Measurements from ENCODE around the gene XKR7. TPM values are rescaled to one million over a fixed set of nuclear protein-coding genes. Genes with fewer than 3 reads are reported as not detected.

Gene XKR7
- total and polyA plus RNA-seq, 8 donors: under 0.01 to 0.58 (median 0.21) TPM; not detected in 4

DNA sequence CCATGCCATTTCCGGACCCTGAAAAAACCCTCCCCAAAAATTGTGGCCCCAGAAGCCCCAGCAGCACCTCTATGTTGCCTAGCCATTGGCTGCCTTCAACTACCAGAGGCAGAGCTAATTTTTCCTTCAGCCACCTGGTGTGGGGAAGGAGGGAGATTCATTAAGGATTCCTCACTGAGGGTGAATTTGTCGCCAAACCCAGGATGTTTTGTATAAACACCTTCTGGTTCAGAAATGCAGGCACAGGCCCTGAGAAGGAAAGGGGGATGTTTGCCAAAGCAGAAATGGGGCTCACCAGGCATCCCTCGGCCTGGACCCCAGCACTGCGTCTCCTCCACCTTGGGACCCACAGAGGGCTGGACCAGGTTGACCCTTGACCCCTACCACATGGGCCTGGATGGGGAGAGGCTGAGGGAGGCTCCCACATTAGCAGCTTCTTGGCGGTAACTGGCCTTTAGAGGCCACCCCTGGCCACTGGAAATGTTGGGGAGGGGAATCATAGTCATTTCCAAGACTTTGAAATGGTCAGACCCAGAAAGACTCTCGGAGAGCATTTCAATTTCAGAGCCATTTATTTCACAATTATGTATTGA, 14.3 kb upstream of the XKR7 start:
- H3K4me3 ChIP-seq: no peak overlapping the region
- intact Hi-C loops (cut with DNase I; ENCODE audit: low total_unique reads): loop anchor here (5.0 kb wide), 1 partner anchor 101 kb away; no protein-coding TSS in a partner anchor
- DNase-seq: no peak
- peaks cover 12 to 18% (median 14%) of the 10 kb centered on the region in 4 donors for H3K36me3 ChIP-seq
- peaks cover 0 to 17% (median 9%) of the 10 kb centered on the region in 3 donors for H3K27me3 ChIP-seq
- no peaks in the 10 kb centered on the region for H3K9me3 ChIP-seq
- 75 to 87% (median 80%) methylated on average over 6 of the region's 6 CpGs for WGBS, 5 donors
- no peak for TF ChIP-seq POLR2A (IDR thresholded peaks at IDR 0.05)
- no peak for TF ChIP-seq POLR2AphosphoS5 (IDR thresholded peaks at IDR 0.05)
- TF ChIP-seq EP300 (IDR thresholded peaks at IDR 0.05): no peak
- TF ChIP-seq, protein P1, sequence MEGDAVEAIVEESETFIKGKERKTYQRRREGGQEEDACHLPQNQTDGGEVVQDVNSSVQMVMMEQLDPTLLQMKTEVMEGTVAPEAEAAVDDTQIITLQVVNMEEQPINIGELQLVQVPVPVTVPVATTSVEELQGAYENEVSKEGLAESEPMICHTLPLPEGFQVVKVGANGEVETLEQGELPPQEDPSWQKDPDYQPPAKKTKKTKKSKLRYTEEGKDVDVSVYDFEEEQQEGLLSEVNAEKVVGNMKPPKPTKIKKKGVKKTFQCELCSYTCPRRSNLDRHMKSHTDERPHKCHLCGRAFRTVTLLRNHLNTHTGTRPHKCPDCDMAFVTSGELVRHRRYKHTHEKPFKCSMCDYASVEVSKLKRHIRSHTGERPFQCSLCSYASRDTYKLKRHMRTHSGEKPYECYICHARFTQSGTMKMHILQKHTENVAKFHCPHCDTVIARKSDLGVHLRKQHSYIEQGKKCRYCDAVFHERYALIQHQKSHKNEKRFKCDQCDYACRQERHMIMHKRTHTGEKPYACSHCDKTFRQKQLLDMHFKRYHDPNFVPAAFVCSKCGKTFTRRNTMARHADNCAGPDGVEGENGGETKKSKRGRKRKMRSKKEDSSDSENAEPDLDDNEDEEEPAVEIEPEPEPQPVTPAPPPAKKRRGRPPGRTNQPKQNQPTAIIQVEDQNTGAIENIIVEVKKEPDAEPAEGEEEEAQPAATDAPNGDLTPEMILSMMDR (IDR thresholded peaks at IDR 0.05): no peak
- peaks cover 13 to 24% (median 19%) of the 10 kb centered on the region in 4 donors for H3K4me1 ChIP-seq
- H3K27ac ChIP-seq: no peak overlapping the region

DNA sequence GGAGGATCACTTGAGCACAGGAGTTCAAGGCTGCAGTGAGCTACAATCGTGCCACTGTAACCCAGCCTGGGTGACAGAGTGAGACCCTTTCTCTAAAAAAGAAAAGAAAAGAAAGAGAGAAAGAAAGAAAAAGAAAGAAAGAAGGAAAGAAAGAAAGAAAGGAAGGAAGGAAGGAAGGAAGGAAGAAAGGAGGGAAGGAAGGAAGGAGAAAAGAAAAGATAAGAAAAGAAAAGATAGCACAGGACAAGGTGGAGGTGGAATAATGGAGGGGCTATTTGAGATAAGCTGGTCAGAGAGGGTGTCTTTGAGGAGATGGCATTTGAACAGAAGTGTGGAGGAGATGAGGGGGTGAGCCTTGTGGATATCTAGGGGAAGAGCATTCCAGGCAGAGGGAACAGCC, 13.5 kb upstream of the XKR7 start:
- Histone ChIP-seq H3K36me3 (peaks cover 4 to 9% (median 5%) of the 10 kb centered on the region in 4 donors), H3K4me1 (peaks cover 13 to 19% (median 18%) of the 10 kb centered on the region in 4 donors), H3K9me3 (no peaks in the 10 kb centered on the region), H3K27ac (no peak overlapping the region), H3K4me3 (no peak overlapping the region), H3K27me3 (peaks cover 0 to 24% (median 9%) of the 10 kb centered on the region in 3 donors)
- 60 to 73% (median 68%) methylated on average over 1 of the region's 1 CpG for WGBS, 5 donors
- intact Hi-C loops (cut with DNase I; ENCODE audit: low total_unique reads): loop anchor here (5.0 kb wide), 1 partner anchor 102 kb away; no protein-coding TSS in a partner anchor
- no peak for DNase-seq
- TF ChIP-seq POLR2A (IDR thresholded peaks at IDR 0.05) (no peak), POLR2AphosphoS5 (IDR thresholded peaks at IDR 0.05) (no peak), EP300 (IDR thresholded peaks at IDR 0.05) (no peak)
- TF ChIP-seq, protein P1 (IDR thresholded peaks at IDR 0.05): no peak

DNA sequence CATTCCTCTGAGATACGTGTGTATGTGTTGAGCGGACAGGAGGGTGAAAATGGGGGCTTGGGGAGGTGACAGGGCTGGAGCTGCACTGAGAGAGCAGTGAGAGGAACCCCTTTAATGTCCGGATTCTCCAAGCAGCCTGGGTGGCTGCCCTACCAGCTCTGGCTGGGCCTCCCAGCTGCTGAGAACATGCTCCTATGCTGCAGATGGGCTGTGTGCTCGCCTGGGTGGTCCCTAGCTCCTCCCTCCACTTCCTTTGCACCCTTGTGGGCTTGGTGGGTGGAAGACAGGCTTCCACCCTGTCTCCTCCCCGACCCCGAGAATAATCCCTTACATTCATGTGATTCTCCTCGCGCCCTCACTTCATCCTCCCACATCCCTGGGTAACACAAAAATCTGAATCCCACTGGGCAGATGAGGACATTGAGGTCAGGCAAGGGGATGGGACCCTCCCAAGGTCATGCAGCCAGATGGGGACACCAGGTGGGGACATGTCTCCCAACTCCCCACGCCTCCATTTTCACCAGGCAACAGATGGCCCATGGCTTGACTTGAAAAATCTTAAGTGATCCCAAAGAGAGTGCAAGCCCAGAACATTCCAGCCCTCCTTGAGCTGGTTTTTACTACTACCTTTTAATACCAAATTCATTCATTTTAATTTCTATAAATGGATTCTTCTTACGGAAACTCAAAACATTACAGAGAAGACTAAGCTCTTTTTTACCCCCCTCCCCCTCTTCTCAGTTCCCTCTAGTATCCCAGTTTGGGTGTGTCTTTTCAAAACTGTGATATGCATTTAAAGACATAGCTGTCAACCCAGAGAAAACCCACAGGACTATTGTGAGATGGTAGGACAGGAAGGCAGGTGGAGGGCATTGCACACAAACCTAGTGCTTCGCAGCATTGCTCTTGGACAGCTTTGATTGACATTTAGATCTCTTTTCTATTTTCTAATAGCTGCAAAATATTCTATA, 11.1 kb upstream of the XKR7 start:
- DNase-seq: no peak
- Histone ChIP-seq H3K4me1 (no peaks in the 10 kb centered on the region), H3K27ac (no peak overlapping the region), H3K36me3 (no peaks in the 10 kb centered on the region), H3K4me3 (no peak overlapping the region), H3K9me3 (no peaks in the 10 kb centered on the region), H3K27me3 (peaks cover 0 to 32% (median 9%) of the 10 kb centered on the region in 3 donors)
- intact Hi-C loops (cut with DNase I; ENCODE audit: low total_unique reads): no loop called here
- 38 to 47% (median 39%) methylated on average over 11 of the region's 11 CpGs for WGBS, 5 donors
- no peak for TF ChIP-seq POLR2AphosphoS5 (IDR thresholded peaks at IDR 0.05)
- TF ChIP-seq, protein P1 (IDR thresholded peaks at IDR 0.05): no peak
- TF ChIP-seq EP300 (IDR thresholded peaks at IDR 0.05): no peak
- no peak for TF ChIP-seq POLR2A (IDR thresholded peaks at IDR 0.05)

DNA sequence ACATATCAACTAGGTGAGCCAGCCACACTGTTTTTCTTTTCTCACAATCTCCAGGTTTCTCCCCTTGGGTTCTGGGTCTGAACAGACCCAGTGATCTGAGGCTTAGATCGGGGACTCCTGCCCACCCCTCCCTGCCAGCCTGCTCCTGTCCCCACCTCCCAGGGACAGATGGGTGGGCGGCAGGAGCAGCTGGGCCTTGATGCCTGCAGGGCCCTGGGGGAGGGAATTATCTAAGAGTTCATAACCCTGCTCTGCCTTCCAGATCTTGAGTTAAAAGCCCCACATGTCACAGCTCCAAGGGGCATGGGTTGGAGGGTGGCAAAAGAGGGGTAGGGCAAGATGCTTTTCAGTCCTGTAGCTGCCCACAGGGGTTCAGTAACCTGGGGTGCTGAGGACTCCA, 5.2 kb upstream of the XKR7 start:
- H3K4me3 ChIP-seq: no peak overlapping the region
- no peak for TF ChIP-seq POLR2AphosphoS5 (IDR thresholded peaks at IDR 0.05)
- TF ChIP-seq POLR2A (IDR thresholded peaks at IDR 0.05): no peak
- TF ChIP-seq EP300 (IDR thresholded peaks at IDR 0.05): no peak
- TF ChIP-seq, protein P1 (IDR thresholded peaks at IDR 0.05): no peak
- H3K9me3 ChIP-seq: no peaks in the 10 kb centered on the region
- no peaks in the 10 kb centered on the region for H3K36me3 ChIP-seq
- peaks cover 0 to 71% (median 36%) of the 10 kb centered on the region in 3 donors for H3K27me3 ChIP-seq
- DNase-seq: no peak
- peaks cover 0 to 4% (median 1%) of the 10 kb centered on the region in 4 donors for H3K4me1 ChIP-seq
- WGBS, 5 donors: 21 to 45% (median 36%) methylated on average over 2 of the region's 2 CpGs
- no peak overlapping the region for H3K27ac ChIP-seq
- intact Hi-C loops (cut with DNase I; ENCODE audit: low total_unique reads): no loop called here
